ENCODE results near the gene RETREG3.

The RETREG3 gene

GRCh38 chr17:42531455-42532354, 77.5 kb downstream of the RETREG3 start:
- peak; percentile 65 for DNase-seq (ENCODE audit: low spot score)

- no peak for DNase-seq (ENCODE audit: low spot score)
These were observed 78.2 kb downstream of the RETREG3 start for GRCh38 chr17:42530952-42531454.

All from SW480 (cell line).